Fibroblast of lung (primary cell): ENCODE measurements around the gene NAA15. TPM values are rescaled to one million over a fixed set of nuclear protein-coding genes. Genes with fewer than 3 reads are reported as not detected.

Experiments
- DNase-seq, 2 donors: peaks; one replicate each; pipeline versions ENCODE4 v3.0.0 to v3.0.0-alpha.2; 2010; ENCODE audit warnings: low read depth in 2 of 2
- H2AFZ ChIP-seq: 2 replicates; pipeline ENCODE4 v1.5.1; 2012; ENCODE audit warnings: low read length, control low read depth, inconsistent platforms
- H3K27ac ChIP-seq: 2 replicates; pipeline ENCODE4 v1.5.1; 2011; ENCODE audit warnings: low read length, control low read depth; ENCODE audit not compliant: insufficient read depth
- H3K27me3 ChIP-seq: 2 replicates; pipeline ENCODE4 v1.5.1; 2011; ENCODE audit warnings: mild to moderate bottlenecking, low read length; ENCODE audit not compliant: control insufficient read depth, insufficient read depth
- H3K36me3 ChIP-seq: 2 replicates; pipeline ENCODE4 v1.5.1; 2011; ENCODE audit warnings: low read length; ENCODE audit not compliant: control insufficient read depth, insufficient read depth
- H3K4me1 ChIP-seq: 2 replicates; pipeline ENCODE4 v1.5.1; 2011; ENCODE audit warnings: low read length; ENCODE audit not compliant: control insufficient read depth, insufficient read depth; ENCODE audit errors: extremely low read depth
- H3K4me2 ChIP-seq: 2 replicates; pipeline ENCODE4 v1.5.1; 2011; ENCODE audit warnings: low read length, control low read depth; ENCODE audit not compliant: insufficient read depth; ENCODE audit errors: extremely low read depth
- H3K4me3 ChIP-seq, 4 experiments: fragments of 200-600 bp in 1 of 4; sonication (generic) in 1 of 4; replicated peaks in 1 of 4; 2 replicates each; pipeline ENCODE4 v1.5.1; 2011 to 2016; ENCODE audit warnings: low read length in 4 of 4, low read depth in 3 of 4, mild to moderate bottlenecking in 3 of 4, control low read depth in 2 of 4, inconsistent platforms in 1 of 4, mixed read lengths in 1 of 4; ENCODE audit not compliant: insufficient read depth in 1 of 4; ENCODE audit errors: control extremely low read depth in 1 of 4
- H3K79me2 ChIP-seq: 2 replicates; pipeline ENCODE4 v1.5.1; 2012; ENCODE audit warnings: mild to moderate bottlenecking, low read length, inconsistent platforms; ENCODE audit not compliant: control insufficient read depth, insufficient read depth
- H3K9ac ChIP-seq: 2 replicates; pipeline ENCODE4 v1.5.1; 2011; ENCODE audit warnings: mild to moderate bottlenecking, low read length, control low read depth; ENCODE audit not compliant: insufficient read depth
- H3K9me3 ChIP-seq: 2 replicates; pipeline ENCODE4 v1.5.1; 2012; ENCODE audit warnings: low read depth, low read length; ENCODE audit not compliant: control insufficient read depth, insufficient read depth
- H4K20me1 ChIP-seq: 2 replicates; pipeline ENCODE4 v1.5.1; 2011; ENCODE audit warnings: low read length; ENCODE audit not compliant: control insufficient read depth, insufficient read depth; ENCODE audit errors: extremely low read depth
- CTCF ChIP-seq, 2 donors: IDR thresholded peaks in 1 of 2; conservative IDR thresholded peaks in 1 of 2; 1 replicate in 1 of 2; 2 replicates in 1 of 2; pipeline ENCODE4 v1.5.1; 2011 to 2012; ENCODE audit warnings: low read length in 2 of 2, control low read depth in 1 of 2, inconsistent platforms in 1 of 2, low read depth in 1 of 2, mild to moderate bottlenecking in 1 of 2
- EZH2 ChIP-seq: IDR thresholded peaks from 2 replicates; pipeline ENCODE4 v1.5.1; 2012; ENCODE audit warnings: low read length, control low read depth, mild to moderate bottlenecking; ENCODE audit errors: missing control alignments
- polyA plus RNA-seq, 2 donors: library from polyadenylated mRNA; depleted of rRNA in 1 of 2; stranded (reverse) in 1 of 2; unstranded in 1 of 2; fragments of >200 nt; gene quantifications; 2 replicates each; pipeline ENCODE4 v1.2.1, GENCODE V29; 2011 to 2012; ENCODE audit warnings: missing spikeins in 1 of 2
- total RNA-seq: library from RNA; depleted of rRNA; stranded (reverse); fragments of >200 nt; gene quantifications from 2 replicates; pipeline ENCODE4 v1.2.1, GENCODE V29; 2014

Gene NAA15
- total and polyA plus RNA-seq, 2 donors (not counting 1 experiment from before 2014, with no cell fraction given): 25.4 to 28.9 TPM

- Histone ChIP-seq H3K9ac (no peak overlapping the region), H3K4me1 (no peaks in the 10 kb centered on the region), H3K27me3 (no peaks in the 10 kb centered on the region), H3K79me2 (no peaks in the 10 kb centered on the region), H2AFZ (no peak overlapping the region), H3K27ac (no peak overlapping the region), H3K4me2 (no peak overlapping the region), H3K9me3 (no peaks in the 10 kb centered on the region), H3K36me3 (no peaks in the 10 kb centered on the region), H4K20me1 (no peaks in the 10 kb centered on the region), H3K4me3 (no peak overlapping the region)
- TF ChIP-seq EZH2 (no peak), CTCF (conservative IDR thresholded peaks at IDR 0.05 in 1 of 2, IDR thresholded peaks at IDR 0.05 in 1 of 2; ENCODE audit: low read depth in 1 of 2, low read length in 2 of 2) (no peak)
- DNase-seq: peak in 1 of 2 donors; percentile 85
These were observed 19.1 kb upstream of the NAA15 start for GRCh38 chr4:139282065-139282720.

GRCh38 chr4:139282721-139283075 is 18.6 kb upstream of the NAA15 start:
- no peak overlapping the region for H3K27ac ChIP-seq
- H3K9ac ChIP-seq: no peak overlapping the region
- TF ChIP-seq EZH2: no peak
- no peak for TF ChIP-seq CTCF (conservative IDR thresholded peaks at IDR 0.05 in 1 of 2, IDR thresholded peaks at IDR 0.05 in 1 of 2; ENCODE audit: low read depth in 1 of 2, low read length in 2 of 2)

GRCh38 chr4:139286186-139286698 is 15.1 kb upstream of the NAA15 start:
- DNase-seq: peak in 1 of 2 donors; percentile 63
- TF ChIP-seq CTCF (conservative IDR thresholded peaks at IDR 0.05 in 1 of 2, IDR thresholded peaks at IDR 0.05 in 1 of 2; ENCODE audit: low read depth in 1 of 2, low read length in 2 of 2) (no peak), EZH2 (no peak)

More at GRCh38 chr4:139282721-139283075, 18.6 kb upstream of the NAA15 start:
- peak in 1 of 2 donors; percentile 76 for DNase-seq
- Histone ChIP-seq H4K20me1 (no peaks in the 10 kb centered on the region), H3K27me3 (no peaks in the 10 kb centered on the region), H3K4me2 (no peak overlapping the region), H3K79me2 (no peaks in the 10 kb centered on the region), H3K4me1 (no peaks in the 10 kb centered on the region), H2AFZ (no peak overlapping the region), H3K36me3 (no peaks in the 10 kb centered on the region), H3K4me3 (no peak overlapping the region), H3K9me3 (no peaks in the 10 kb centered on the region)

More at GRCh38 chr4:139286186-139286698, 15.1 kb upstream of the NAA15 start:
- Histone ChIP-seq H3K4me1 (no peaks in the 10 kb centered on the region), H4K20me1 (no peaks in the 10 kb centered on the region), H3K27ac (no peak overlapping the region), H3K27me3 (no peaks in the 10 kb centered on the region), H3K4me3 (no peak overlapping the region), H3K79me2 (no peaks in the 10 kb centered on the region), H3K9me3 (no peaks in the 10 kb centered on the region), H2AFZ (no peak overlapping the region), H3K4me2 (no peak overlapping the region), H3K36me3 (peaks cover 2% of the 10 kb centered on the region), H3K9ac (no peak overlapping the region)
